T-cell (primary cell): ENCODE measurements around the gene LCOR. TPM values are rescaled to one million over a fixed set of nuclear protein-coding genes. Genes with fewer than 3 reads are reported as not detected.
"Not testable (repeated sequence)": the region's sequence is repeated elsewhere in the genome, so short reads cannot be mapped to it uniquely, and the experiment has no call there.

Source experiments
- ATAC-seq, 4 experiments: fragments of 200-7000 bp in 3 of 4; fragments of 150-1000 bp in 1 of 4; cut with Tn5 transposase; replicated peaks in 1 of 4; 1 replicate in 3 of 4; 2 replicates in 1 of 4; pipeline ENCODE4 v1.10.0; 2021; ENCODE audit warnings: moderate library complexity in 3 of 4, mild to moderate bottlenecking in 2 of 4, moderate number of reproducible peaks in 1 of 4
- CTCF ChIA-PET, 2 donors: fragments of 300-600 bp; sonication (Branson Sonifier 250); formaldehyde crosslinking; loops; one replicate each; lab custom pipeline; 2022; ENCODE audit warnings: antibody characterized with exemption in 2 of 2; lab: Charles Lee
- POLR2A ChIA-PET, 2 donors: fragments of 300-600 bp; sonication (Branson Sonifier 250); formaldehyde crosslinking; loops; one replicate each; lab custom pipeline; 2022; ENCODE audit warnings: antibody characterized with exemption in 2 of 2; lab: Charles Lee
- DNase-seq, 35 experiments: peaks; one replicate each; pipeline versions ENCODE4 v3.0.0 to v3.0.0-alpha.2; 2013 to 2023
- H3K27ac ChIP-seq: one replicate; pipeline ENCODE4 v1.5.1; 2013; ENCODE audit warnings: low read length
- H3K27me3 ChIP-seq, 2 experiments: replicated peaks in 1 of 2; 1 replicate in 1 of 2; 2 replicates in 1 of 2; pipeline versions ENCODE4 v1.6.1 to v1.7.0; 2013; ENCODE audit warnings: low read length in 1 of 2, mixed read lengths in 1 of 2; ENCODE audit not compliant: control insufficient read depth in 2 of 2, insufficient read depth in 2 of 2; ENCODE audit errors: extremely low read depth in 1 of 2
- H3K36me3 ChIP-seq, 2 donors: 1 replicate in 1 of 2; 2 replicates in 1 of 2; pipeline versions ENCODE4 v1.6.1 to v1.7.0; 2013; ENCODE audit warnings: low read length in 1 of 2; ENCODE audit not compliant: control insufficient read depth in 2 of 2, insufficient read depth in 1 of 2; ENCODE audit errors: extremely low read depth in 1 of 2
- H3K4me1 ChIP-seq, 2 experiments: 1 replicate in 1 of 2; 2 replicates in 1 of 2; pipeline versions ENCODE4 v1.6.1 to v1.7.0; 2013; ENCODE audit warnings: low read length in 2 of 2, mixed read lengths in 1 of 2; ENCODE audit not compliant: insufficient read depth in 2 of 2, control insufficient read depth in 1 of 2; ENCODE audit errors: extremely low read depth in 1 of 2
- H3K4me3 ChIP-seq, 2 donors: 1 replicate in 1 of 2; 2 replicates in 1 of 2; pipeline versions ENCODE4 v1.5.1 to v1.7.0; 2013; ENCODE audit warnings: mild to moderate bottlenecking in 2 of 2, low read length in 1 of 2, moderate library complexity in 1 of 2; ENCODE audit not compliant: control insufficient read depth in 1 of 2; ENCODE audit errors: extremely low read depth in 1 of 2
- H3K9me3 ChIP-seq: 2 replicates; pipeline ENCODE4 v1.7.0; 2013
- H3K27ac Mint-ChIP-seq, 2 donors: one replicate each; pipeline ENCODE4 v1.8.0; 2020 to 2021; ENCODE audit warnings: mild to moderate bottlenecking in 2 of 2, mixed read lengths in 2 of 2
- H3K27me3 Mint-ChIP-seq, 2 donors: one replicate each; pipeline ENCODE4 v1.8.0; 2021 to 2022; ENCODE audit warnings: mixed read lengths in 2 of 2
- H3K36me3 Mint-ChIP-seq: one replicate; pipeline ENCODE4 v1.8.0; 2021; ENCODE audit warnings: mixed read lengths
- H3K4me1 Mint-ChIP-seq, 3 donors: one replicate each; pipeline ENCODE4 v1.8.0; 2020 to 2022; ENCODE audit warnings: mixed read lengths in 3 of 3, mild to moderate bottlenecking in 1 of 3
- H3K4me3 Mint-ChIP-seq, 3 donors: one replicate each; pipeline ENCODE4 v1.8.0; 2020 to 2022; ENCODE audit warnings: mild to moderate bottlenecking in 3 of 3, mixed read lengths in 3 of 3, moderate library complexity in 3 of 3
- H3K9me3 Mint-ChIP-seq, 3 donors: one replicate each; pipeline ENCODE4 v1.8.0; 2020 to 2022; ENCODE audit warnings: mixed read lengths in 3 of 3
- WGBS: methylation state at CpG from one replicate; pipeline ENCODE4 v1.1.5; 2013; ENCODE audit warnings: missing lambda C conversion rate; ENCODE audit not compliant: insufficient coverage; 5-methylcytosine and 5-hydroxymethylcytosine counted together
- total RNA-seq, 35 experiments: library from RNA in 6 of 35; stranded (reverse) in 6 of 35; fragments of 120-200 nt in 1 of 35; gene quantifications; one replicate each; pipeline versions ENCODE4 v1.2.1 to v1.2.4 and lab custom pipeline; 2013 to 2026

Gene LCOR
- total RNA-seq, 5 donors from 2014 or later (not counting 1 experiment from before 2014, with no cell fraction given): 32.0 to 67.3 (median 38.0) TPM

DNA sequence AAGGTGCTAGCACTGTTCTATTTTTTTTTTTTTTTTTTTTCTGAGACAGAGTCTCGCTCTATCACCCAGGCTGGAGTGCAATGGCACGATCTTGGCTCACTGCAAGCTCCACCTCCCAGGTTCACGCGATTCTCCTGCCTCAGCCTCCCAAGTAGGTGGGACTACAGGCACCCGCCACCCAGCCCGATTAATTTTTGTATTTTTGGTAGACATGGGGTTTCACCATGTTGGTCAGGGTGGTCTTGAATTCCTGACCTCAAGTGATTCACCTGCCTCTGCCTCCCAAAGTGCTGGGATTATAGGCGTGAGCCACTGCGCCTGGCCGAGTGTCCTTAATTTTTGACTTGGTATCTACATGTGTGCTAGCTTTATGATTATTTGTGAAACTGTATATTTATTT is 201.7 kb downstream of the LCOR start:
- H3K4me1 ChIP-seq, DNase-seq, H3K9me3 ChIP-seq, H3K27ac ChIP-seq, ATAC-seq, H3K4me3 Mint-ChIP-seq, H3K36me3 Mint-ChIP-seq, H3K9me3 Mint-ChIP-seq, H3K27ac Mint-ChIP-seq, POLR2A ChIA-PET, H3K36me3 ChIP-seq, H3K4me3 ChIP-seq: not testable (repeated sequence)
- H3K27me3 ChIP-seq: peaks cover 0 to 23% of the 10 kb centered on the region in 2 experiments
- CTCF ChIA-PET: interaction anchor here in 1 of 2 donors (0.7 kb wide), 1 partner anchor 591 kb away, joined by 5 read pairs; no protein-coding TSS in a partner anchor
- H3K27me3 Mint-ChIP-seq: peaks cover 15 to 19% of the 10 kb centered on the region in 2 donors
- peaks cover 11 to 22% (median 14%) of the 10 kb centered on the region in 3 donors for H3K4me1 Mint-ChIP-seq
- WGBS: 100% methylated on average over 2 of the region's 9 CpGs

DNA sequence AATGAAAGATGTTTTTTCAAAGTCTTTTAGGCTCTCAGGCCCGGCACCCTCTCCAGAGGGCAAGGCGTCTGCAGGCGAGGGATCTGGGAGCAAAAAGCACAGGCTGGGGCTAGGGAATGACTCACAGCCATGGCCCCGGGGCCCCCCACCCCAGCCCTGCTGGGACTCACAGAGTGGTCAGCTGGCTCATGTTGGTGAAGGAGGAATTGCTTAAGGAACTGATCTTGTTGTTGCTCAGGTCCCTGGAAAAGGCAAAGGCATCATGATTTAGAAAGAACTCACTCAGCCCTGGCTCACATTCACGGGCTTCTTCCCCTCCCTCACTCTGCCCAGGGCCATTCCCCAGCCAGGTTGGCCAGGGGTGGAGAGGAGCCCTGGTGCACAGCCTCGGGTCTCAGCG is 202.2 kb downstream of the LCOR start:
- Histone ChIP-seq H3K9me3 (no peaks in the 10 kb centered on the region), H3K27ac (no peak overlapping the region), H3K36me3 (peaks cover 0 to 3% of the 10 kb centered on the region in 2 donors), H3K4me1 (peaks cover 0 to 9% of the 10 kb centered on the region in 2 experiments), H3K4me3 (no peak overlapping the region), H3K27me3 (peaks cover 0 to 23% of the 10 kb centered on the region in 2 experiments)
- Mint-ChIP-seq H3K27me3 (peaks cover 15 to 19% of the 10 kb centered on the region in 2 donors), H3K27ac (no peak overlapping the region), H3K36me3 (no peaks in the 10 kb centered on the region), H3K9me3 (no peaks in the 10 kb centered on the region), H3K4me3 (no peak overlapping the region), H3K4me1 (peaks cover 11 to 22% (median 14%) of the 10 kb centered on the region in 3 donors)
- ChIA-PET CTCF (interaction anchor here in 1 of 2 donors (0.9 kb wide), 1 partner anchor 176 kb away, joined by 4 read pairs; no protein-coding TSS in a partner anchor), POLR2A (no interaction called here)
- 91% methylated on average over 6 of the region's 7 CpGs for WGBS
- no peak for DNase-seq
- no peak for ATAC-seq

GRCh38 chr10:97034958-97035769 is 203.1 kb downstream of the LCOR start:
- DNase-seq (no peak), ATAC-seq (no peak)
- Mint-ChIP-seq H3K36me3 (no peaks in the 10 kb centered on the region), H3K4me3 (no peak overlapping the region), H3K4me1 (peaks cover 11 to 22% (median 14%) of the 10 kb centered on the region in 3 donors), H3K27ac (no peak overlapping the region), H3K9me3 (no peaks in the 10 kb centered on the region), H3K27me3 (peaks cover 15 to 19% of the 10 kb centered on the region in 2 donors)
- Histone ChIP-seq H3K27ac (no peak overlapping the region), H3K27me3 (peaks cover 0 to 23% of the 10 kb centered on the region in 2 experiments), H3K4me1 (peaks cover 0 to 9% of the 10 kb centered on the region in 2 experiments), H3K9me3 (no peaks in the 10 kb centered on the region), H3K4me3 (no peak overlapping the region), H3K36me3 (peaks cover 0 to 3% of the 10 kb centered on the region in 2 donors)
- ChIA-PET CTCF (interaction anchor here (0.5 to 1.2 kb wide), 6 partner anchors 11 to 443 kb away, joined by 3 to 6 read pairs (median 3); no protein-coding TSS in a partner anchor), POLR2A (no interaction called here)
- WGBS: 78% methylated on average over 18 of the region's 18 CpGs

DNA sequence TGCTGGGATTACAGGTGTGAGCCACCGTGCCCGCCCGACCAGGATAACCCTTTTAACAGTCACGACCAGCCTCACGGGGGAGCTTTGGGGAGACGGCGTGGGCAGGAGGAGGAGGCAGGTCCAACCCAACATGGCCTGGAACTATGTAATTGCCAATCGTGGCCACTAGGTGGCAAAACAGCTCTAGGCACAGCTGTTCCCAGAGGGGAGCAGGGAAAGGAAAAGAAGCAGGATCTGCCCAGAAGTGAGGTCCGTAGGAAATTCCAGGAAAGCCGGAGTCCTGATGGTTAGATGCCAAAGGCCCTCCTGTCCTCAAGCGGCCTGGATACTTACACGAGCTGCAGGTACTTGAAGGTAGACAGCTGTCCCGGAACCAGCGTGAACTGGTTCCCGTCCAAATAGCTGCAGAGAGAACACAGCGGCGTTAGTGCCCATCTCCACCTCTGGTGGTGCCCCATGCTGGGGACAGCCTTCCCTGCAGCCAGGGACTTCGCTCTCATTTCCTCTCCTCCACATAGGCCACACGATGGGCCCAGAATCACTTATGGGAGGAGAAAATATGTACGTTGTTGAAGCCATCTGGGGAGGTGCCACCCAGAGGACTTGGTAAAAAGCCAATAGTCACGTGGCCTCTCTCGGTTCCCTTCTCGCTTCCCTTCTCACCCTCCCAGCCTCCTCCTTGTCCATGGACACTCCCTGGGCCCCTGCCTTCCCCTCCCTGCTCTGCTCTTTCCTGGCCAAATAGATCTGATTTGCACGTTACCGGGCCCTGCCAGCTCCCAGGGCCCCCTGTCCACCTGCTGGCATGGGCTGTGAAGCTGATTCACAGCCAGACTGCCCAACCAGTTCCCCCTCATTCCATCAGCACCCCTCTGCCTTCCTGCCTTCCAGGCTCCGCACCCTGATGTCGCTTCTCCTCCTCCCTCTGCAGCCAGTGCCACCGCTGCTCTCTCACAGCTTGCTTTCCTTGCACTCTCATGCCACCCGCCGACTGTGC is 205.6 kb downstream of the LCOR start:
- POLR2A ChIA-PET: interaction anchor here in 1 of 2 donors (0.8 kb wide), 1 partner anchor 20 kb away, joined by 3 read pairs; no protein-coding TSS in a partner anchor
- peak overlapping the region; percentile 64 to 75 (median 70) for H3K4me3 Mint-ChIP-seq
- H3K9me3 Mint-ChIP-seq: no peaks in the 10 kb centered on the region
- Histone ChIP-seq H3K4me3 (peak overlapping the region; percentile 39 to 67), H3K27me3 (peaks cover 0 to 20% of the 10 kb centered on the region in 2 experiments), H3K36me3 (no peaks in the 10 kb centered on the region), H3K9me3 (no peaks in the 10 kb centered on the region), H3K4me1 (peaks cover 0 to 9% of the 10 kb centered on the region in 2 experiments), H3K27ac (no peak overlapping the region)
- peaks cover 11 to 22% (median 14%) of the 10 kb centered on the region in 3 donors for H3K4me1 Mint-ChIP-seq
- H3K27me3 Mint-ChIP-seq: peaks cover 15 to 17% of the 10 kb centered on the region in 2 donors
- CTCF ChIA-PET: interaction anchor here (0.6 to 2.6 kb wide), 11 partner anchors 9 to 419 kb away, joined by 3 to 14 read pairs (median 5); no protein-coding TSS in a partner anchor
- DNase-seq (peak in 34 of 35 experiments; percentile 12 to 75 (median 51)), ATAC-seq (peak; percentile 84 to 91 (median 88))
- no peak overlapping the region for H3K27ac Mint-ChIP-seq
- WGBS: 31% methylated on average over 24 of the region's 30 CpGs
- H3K36me3 Mint-ChIP-seq: no peaks in the 10 kb centered on the region

DNA sequence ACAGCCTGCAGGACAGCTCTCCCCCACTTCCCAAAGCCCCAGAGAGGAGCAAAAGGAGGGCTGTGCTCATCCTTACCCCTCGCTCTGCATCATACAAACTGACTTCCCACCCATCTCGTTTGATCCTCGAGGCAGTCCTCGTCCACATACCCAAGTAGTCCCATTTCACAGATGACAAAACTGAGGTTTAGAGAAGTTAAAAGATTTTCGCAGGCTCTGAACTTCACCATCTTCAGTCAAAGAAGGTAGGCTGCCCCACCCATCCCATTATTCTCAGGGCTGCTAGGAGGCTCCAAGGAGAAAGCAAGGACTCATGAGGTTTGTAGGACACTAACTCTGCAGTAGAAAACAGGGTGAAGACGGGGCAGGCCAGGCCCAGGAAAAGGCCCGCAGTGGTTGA is 206.6 kb downstream of the LCOR start:
- peaks cover 0 to 23% of the 10 kb centered on the region in 2 experiments for H3K27me3 ChIP-seq
- Mint-ChIP-seq H3K36me3 (no peaks in the 10 kb centered on the region), H3K4me1 (peaks cover 11 to 22% (median 14%) of the 10 kb centered on the region in 3 donors), H3K9me3 (no peaks in the 10 kb centered on the region), H3K27me3 (peaks cover 15 to 18% of the 10 kb centered on the region in 2 donors), H3K4me3 (peak overlapping the region in 1 of 3 donors; percentile 70), H3K27ac (peak overlapping the region in 1 of 2 donors; percentile 7)
- CTCF ChIA-PET: interaction anchor here (1.0 to 2.6 kb wide), 3 partner anchors 13 to 173 kb away, joined by 3 to 14 read pairs (median 8); no protein-coding TSS in a partner anchor
- H3K4me3 ChIP-seq: no peak overlapping the region
- DNase-seq: no peak
- no peak for ATAC-seq
- POLR2A ChIA-PET: no interaction called here
- H3K27ac ChIP-seq: no peak overlapping the region
- H3K4me1 ChIP-seq: peaks cover 0 to 9% of the 10 kb centered on the region in 2 experiments
- H3K36me3 ChIP-seq: no peaks in the 10 kb centered on the region
- H3K9me3 ChIP-seq: no peaks in the 10 kb centered on the region
- 79% methylated on average over 5 of the region's 7 CpGs for WGBS
